ENCODE measurements around the gene FBLN5.
"Not testable (repeated sequence)": the region's sequence is repeated elsewhere in the genome, so short reads cannot be mapped to it uniquely, and the experiment has no call there.

FBLN5 gene

DNA sequence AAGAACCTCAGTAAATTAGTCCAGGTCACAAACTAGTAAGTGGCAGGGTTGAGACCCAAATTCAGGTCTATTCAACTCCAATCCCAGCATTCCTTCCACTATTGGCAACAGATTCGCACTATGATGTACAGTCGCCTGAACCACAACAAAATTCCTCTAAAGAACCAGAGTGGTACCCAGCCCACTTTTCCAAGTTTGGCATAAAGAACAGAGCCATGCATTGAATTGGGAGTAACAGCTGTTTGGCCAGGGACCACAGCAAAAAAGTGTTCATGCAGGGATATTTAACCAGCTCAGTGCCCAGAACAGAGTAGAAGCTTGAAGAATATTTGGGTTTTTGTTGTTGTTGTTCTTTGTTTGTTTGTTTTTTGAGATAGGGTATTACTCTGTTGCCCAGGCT is 89.9 kb downstream of the FBLN5 start:
- no peak for DNase-seq

DNA sequence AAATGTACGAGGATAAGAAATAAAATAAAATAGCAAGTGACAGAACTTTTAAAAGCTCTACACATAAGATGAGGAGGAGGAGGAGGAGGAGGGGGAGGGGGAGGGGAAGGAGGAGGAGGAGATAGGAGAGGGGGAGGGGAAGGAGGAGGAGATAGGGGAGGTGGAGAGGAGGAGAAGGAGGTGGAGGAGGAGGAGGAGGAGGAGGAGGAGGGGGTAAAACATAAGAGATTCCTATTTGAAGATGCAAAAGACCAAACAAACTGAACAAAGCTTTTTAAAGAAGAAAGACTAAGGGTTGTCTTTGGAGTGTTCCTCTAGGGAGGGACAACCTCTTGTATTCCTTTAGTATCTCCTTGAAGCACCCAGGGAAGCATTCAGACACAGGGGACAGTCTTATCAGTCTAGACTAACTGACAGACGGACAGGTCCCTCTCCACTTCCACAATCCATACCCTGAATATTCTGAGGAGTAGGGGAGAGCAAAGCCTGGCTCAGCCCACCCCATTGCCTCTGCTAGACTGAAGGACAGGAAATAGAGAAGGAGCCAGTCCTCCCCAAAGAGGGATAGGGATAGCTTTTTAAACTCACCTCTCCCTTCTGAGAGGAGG is 93.1 kb downstream of the FBLN5 start:
- no peak for DNase-seq

DNA sequence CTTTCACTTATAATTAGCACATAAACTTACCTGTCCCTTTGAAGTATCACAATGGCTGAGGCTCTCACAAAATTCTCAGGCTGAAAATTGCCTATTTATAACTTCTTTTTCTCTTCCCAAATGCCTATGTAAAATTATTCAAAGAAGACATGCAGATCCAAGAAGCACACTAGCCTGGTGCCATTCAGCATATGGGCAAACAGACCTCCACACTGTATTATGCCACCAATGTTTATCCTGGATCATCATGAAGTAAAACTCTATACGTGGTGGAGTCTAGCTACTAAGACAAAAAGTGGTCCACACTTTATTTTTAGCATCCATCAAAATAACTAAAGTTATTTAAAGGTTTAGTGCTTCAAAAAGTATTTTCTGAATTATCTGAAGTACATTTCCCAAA is 95.9 kb downstream of the FBLN5 start:
- no peak for DNase-seq

DNA sequence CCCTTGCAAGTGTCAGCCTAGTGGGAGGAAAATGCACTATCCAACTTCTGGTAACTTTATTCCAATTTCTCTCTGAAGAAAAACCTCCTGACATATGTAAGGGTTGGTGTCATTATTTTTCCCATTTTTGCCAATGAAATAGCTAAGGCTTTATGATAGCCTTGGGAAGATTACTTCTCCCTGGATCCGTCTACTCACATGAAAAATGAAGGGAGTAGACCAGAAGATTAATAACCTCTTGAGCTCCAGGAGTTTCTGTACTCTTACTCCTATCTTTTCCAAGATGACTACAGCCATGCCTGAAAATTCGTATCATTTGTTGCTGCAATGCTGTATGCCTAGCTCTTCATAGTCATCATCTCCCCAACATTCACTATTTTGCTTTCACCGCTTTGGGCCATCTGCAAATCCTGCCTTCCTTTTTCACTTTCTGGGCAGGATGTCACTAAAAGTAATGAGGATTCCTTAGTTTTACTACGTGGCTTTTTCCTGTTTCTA is 98.9 kb downstream of the FBLN5 start:
- DNase-seq = no peak

DNA sequence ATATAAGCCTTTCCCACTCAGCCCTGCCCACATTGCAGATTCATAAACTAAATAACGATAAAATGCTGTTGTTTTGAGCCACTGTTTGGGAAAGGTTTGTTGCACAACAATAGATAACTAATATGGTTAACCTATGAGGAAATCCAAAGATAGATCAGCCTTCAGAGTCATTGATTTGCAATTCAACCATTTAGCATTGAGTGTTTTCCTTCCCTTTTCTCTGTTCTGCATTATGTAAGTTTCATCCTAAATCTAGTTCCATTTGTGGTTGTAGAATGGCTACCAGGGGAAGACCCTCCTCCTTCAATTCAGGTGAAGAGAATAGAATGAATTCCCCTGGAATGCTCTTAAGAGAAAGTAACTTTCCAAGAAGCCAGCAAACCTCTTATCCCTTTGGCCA is 99.8 kb downstream of the FBLN5 start:
- no peak for DNase-seq

DNA sequence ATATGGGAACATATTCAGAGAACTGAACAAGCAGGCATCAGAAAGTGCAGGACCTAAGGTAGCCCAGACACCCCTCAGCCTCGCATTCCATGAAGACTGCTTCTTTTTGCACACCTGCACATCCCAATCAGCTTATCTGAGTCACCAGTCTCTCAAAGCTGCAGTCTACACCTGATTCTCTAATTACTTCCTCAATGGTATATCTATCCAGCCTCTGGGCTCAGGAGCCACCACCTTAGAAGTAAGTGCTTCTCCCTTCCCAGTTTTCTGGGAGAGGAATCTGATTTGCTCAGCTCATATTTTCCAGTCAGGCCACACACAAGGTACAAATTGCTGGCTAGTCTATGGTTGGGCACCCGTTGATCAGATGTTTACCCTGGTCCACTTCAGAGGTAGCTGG is 101.8 kb downstream of the FBLN5 start:
- no peak for DNase-seq

DNA sequence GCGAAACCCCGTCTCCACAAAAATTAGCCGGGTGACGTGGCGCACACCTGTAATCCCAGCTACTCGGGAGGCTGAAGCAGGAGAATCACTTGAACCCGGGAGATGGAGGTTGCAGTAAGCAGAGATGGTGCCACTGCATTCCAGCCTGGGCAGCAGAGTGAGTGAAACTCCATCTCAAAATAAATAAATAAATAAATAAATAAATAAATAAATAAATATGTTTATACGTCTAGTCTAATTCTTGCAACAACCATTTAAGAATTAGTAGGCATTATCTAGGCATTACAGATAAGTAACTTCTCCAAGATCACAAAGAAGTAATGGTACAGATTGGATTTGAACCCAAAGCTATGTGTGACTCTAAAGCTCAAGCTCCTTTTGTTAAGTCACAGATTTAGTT is 102.4 kb downstream of the FBLN5 start:
- DNase-seq = not testable (repeated sequence)

DNA sequence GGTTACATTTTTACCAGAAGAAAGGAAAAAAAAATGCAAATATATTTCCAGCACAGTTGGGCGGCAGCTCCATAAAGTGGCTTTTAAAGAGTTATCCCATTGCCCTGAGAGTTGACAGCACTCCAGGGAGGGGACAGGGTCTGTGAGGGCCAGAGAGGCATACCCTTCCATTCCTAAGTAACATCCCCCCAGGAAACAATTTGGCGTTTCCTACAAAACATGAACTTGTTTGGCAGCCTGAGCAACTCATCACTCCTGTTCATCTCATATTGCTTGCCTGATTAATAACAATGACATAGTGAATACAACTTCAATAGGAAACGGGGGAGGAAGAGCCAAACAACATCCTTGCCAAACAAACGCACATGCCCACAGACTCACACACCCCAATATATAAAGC is 103.5 kb downstream of the FBLN5 start:
- DNase-seq = no peak

DNA sequence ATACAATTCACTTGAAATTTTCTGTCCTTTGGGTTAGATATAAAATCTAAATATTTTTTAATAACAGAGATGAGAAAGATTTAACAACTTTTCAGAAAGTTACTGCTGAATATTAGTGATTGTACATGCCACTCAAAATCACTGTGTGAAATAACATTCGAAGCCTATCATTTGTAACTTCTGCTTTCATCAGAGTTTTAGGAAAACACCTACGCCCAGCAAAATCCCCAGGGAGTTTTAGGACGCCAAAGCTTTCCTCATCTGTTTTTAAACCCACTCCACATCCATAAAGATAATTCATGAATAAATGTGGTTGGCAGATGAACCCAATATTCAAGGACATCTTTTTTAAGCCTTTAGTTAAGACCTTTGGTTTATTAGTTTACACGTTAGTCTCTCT is 104.1 kb downstream of the FBLN5 start:
- DNase-seq = no peak

DNA sequence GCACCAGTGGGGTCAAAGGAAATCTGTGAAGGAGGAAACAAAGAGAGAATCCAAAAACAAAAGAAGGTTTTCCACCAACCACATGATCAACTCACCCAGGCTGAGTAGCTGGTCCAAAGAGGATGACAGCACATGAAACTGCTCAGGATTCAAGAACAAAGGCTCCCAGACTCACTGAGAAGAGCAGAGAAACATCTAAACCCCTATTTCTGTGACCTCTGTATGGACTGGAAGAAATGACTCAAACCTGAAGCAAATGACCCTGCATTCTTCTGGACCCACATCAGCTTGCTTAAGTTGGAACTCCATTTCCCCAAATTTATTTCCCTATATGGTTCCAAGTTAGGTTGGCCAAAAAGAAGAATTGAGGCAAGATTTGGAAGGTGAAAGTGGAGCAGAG is 106.4 kb downstream of the FBLN5 start:
- no peak for DNase-seq

DNA sequence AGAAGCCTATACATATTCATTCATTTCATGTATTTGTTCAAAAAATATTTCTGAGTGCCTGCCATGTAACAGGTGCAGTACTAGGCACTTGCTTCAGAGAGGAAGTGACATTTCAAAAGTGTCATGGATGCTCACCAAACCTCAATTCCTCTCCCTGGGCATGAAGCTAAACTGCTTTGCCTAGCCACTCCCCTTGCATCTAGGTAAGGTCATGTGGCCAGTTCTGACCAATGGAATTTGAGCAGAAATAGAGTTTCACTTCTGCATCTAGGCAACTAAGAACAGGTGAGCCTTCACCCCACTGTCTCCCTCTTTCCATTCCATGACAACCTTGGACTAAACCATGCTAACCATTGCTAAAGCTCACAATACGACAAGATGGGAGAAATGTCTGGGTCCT is 107.7 kb downstream of the FBLN5 start:
- no peak for DNase-seq

DNA sequence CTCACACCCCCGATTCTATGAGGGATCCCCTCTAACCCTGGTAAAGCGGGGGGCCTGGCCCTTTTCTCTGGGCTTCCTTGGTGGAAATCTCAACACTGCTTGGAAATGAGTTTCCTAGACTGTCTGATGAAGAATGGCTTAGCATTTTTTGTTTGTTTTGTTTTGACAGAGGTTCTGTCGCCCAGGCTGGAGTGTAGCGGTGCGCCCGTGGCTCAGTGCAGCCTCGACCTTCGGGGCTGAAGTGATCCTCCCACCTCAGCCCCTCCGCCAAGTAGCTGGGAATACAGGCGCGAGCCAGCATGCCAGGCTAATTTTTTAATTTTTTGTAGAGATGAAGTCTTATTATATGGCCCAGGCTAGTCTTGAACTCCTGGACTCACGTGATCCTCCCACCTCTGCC is 110.4 kb downstream of the FBLN5 start:
- no peak for DNase-seq

DNA sequence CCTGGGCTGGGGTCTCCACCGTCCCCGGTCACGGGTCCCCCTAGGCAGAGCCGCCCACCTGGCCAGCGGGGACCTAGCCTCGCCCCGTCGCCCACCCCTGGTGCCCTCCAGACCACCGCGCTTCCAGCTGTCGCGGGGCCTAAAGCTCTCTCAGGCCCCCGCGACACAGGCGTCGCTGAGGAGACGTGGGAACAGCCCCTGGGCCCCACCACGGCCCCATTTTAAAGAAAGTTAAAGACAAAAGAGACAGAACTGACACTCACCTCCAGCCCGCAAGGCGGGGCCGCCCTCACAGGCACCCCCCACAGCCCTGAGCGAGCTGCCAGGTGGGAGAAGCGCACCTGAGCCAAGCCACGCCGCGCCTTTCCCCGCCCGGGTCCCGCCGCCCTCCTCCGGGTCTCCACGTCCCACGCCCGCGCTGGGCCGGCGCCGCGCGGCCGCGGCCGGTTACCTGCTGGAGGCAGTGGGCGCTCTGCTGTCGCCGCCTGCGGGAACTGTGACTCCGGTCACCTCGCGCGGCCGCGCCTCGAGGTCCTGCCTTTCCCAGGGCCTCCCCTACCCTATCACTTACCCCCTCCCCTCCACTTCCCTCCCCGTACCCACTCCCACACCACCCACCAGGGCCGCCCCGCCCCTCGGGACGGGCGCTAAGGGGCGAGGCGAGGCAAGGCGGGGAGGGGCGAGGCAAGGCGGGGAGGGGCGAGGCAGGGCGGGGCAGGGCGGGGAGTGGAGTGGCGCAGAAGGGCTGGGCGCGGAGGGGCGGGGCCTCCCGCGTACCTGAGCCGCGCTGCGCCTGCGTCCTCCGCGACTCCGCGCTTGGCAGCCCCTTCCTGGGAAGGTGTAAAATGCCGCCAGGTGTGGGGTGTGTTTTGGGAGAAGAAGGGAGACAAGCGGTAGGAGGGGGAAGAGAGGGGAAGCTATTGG is 111.3 kb downstream of the FBLN5 start:
- peak; percentile 77 for DNase-seq

DNA sequence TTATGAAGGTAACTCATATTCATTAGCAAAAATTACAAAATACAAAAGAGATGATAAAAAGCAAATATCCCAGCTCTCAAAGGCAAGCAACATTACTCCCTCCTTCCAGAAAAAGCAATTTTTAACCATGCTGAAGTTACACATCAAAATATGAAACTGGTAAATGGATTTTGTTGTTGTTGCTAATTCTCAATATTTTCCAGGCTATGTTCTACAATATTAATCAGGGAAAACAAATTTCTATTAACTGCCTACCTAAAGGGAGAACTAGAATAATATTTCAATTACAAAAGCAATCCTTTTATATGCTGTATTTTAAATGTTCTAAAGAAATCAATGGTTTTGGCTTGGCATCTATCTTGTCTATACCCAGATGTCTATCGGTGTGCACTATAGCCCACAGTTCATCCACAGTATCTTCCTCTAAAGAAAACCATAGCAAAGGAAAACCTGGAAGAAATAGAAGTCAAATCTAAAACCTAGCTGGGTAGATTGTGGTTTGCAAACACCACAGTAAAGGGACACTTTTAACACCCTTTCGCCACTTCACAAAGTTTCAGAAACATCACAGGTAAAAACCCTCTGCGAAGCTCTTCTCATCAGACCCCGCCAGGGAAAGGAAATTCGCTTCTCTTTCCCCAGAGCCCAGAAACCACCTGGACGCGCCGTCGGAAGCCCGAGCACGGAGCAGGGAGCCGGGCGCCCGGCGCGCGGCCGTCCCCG is 112.1 kb downstream of the FBLN5 start:
- no peak for DNase-seq

DNA sequence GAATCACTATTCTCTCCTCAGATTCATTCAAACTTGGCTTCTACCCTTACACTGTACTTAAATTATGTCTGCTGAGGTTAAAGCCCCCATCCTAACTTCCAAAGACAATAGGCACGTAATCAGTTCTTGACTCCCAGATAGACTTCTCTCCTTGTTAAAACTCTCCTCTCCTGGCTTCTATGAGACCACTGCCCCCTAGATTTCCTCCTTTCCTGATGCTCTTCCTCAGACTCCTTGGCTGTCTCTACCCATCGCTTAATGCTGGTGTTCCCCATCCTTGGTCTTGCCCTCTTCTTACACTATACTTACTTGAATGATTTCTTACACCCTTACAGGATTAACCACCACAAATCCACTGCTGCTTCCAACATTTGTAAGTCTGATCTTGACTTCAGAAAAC is 112.9 kb downstream of the FBLN5 start:
- DNase-seq = no peak

DNA sequence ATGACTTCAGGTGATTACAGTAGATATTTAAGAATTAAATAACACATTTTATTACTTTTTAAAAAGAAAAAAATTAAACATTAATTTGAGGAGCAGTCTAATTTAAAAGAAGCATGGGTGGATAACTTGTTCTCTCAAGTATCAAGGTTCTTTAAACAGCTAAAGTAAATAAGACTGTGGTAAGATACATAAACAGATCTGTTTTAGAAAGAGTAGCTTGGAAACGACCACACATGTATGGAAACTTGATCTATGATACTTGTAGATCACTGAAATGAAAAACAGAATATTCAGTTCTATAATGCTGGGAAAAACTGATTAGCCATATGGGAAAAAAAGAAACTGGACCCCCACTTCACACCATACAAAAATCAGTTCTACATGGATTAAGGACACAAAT is 116.2 kb downstream of the FBLN5 start:
- DNase-seq = no peak

DNA sequence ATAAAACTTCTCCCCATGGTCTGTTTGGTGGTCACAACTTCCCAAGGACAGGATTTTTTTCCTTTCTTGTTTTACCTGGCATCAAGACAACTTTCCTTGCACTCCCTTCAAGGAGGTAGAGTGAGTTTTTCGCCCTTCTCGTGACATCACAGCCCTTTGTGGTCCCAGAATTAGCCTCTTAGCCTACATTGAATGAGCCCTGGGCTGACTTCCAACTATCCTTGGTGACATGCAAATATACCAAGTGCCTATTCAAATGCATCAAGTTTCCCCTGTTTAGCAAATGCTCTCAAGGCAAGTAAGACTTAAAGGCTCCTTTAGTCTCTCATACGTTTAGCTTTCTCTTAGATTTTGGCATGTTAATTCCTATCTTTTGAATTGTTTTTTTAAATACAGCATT is 116.7 kb downstream of the FBLN5 start:
- no peak for DNase-seq

DNA sequence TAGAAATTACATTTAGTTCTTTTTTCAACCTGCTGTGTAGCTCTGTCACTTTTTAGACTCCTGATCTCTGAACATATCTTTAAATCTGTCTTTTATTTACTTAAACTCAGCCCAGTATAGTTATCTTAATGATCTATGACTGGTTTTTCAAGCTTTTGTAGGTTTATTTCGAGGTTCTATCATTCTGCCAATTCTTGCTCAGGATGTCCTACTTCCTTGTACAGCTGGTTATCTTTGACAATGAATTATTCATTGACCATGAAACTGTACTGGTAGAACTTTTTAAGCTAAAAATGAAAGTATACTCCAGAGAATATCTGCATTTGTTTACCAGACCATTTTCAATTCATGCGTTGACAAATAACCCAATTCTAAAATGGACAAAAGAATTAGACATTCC is 118.0 kb downstream of the FBLN5 start:
- no peak for DNase-seq

DNA sequence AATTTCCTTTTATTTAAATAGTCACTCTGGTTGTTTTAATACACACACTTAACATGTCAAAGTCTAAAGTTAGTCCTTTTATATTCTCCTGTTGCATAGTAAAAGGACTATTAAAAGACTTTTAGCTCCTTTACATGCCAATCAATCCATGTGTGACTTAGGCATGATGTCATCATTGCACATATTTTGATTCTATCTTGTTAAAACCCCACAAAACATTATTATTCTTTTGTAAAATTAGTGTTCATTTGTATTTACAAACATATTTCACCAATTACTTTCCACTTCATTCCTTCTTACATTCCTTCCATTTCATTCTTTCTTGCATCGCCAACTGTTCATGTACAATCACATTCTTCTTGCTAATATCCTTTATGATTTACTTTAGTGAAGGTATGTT is 119.7 kb downstream of the FBLN5 start:
- DNase-seq = no peak
